Fibroblast of skin of abdomen (primary cell): ENCODE measurements around the gene RAP1GAP2.
A peak's percentile ranks its signal among the peaks of the same experiment; 100 is the strongest.
"Not testable (repeated sequence)": the region's sequence is repeated elsewhere in the genome, so short reads cannot be mapped to it uniquely, and the experiment has no call there.

Experiments used
- DNase-seq: peaks from one replicate; pipeline ENCODE4 v3.0.0-alpha.2; 2013

The RAP1GAP2 gene

GRCh38 chr17:2814481-2815341 lies 18.5 kb downstream of the RAP1GAP2 start:
- no peak for DNase-seq

GRCh38 chr17:2815781-2816185 lies 19.5 kb downstream of the RAP1GAP2 start:
- DNase-seq, result no peak

GRCh38 chr17:2816688-2817087 lies 20.4 kb downstream of the RAP1GAP2 start:
- no peak for DNase-seq

GRCh38 chr17:2819294-2819693 lies 23.1 kb downstream of the RAP1GAP2 start:
- DNase-seq, result not testable (repeated sequence)

- DNase-seq, result no peak
Measured at GRCh38 chr17:2819921-2820501, 23.8 kb downstream of the RAP1GAP2 start.

- no peak for DNase-seq
Measured at GRCh38 chr17:2821868-2822267, 25.6 kb downstream of the RAP1GAP2 start.

GRCh38 chr17:2822358-2822757 lies 26.1 kb downstream of the RAP1GAP2 start:
- DNase-seq, result no peak

- no peak for DNase-seq
Measured at GRCh38 chr17:2825253-2825970, 29.2 kb downstream of the RAP1GAP2 start.

- DNase-seq, result peak; percentile 23
Measured at GRCh38 chr17:2828397-2829038, 32.3 kb downstream of the RAP1GAP2 start.

- DNase-seq, result no peak
Measured at GRCh38 chr17:2830678-2831077, 34.4 kb downstream of the RAP1GAP2 start.

GRCh38 chr17:2835780-2836179 lies 39.5 kb downstream of the RAP1GAP2 start:
- DNase-seq, result no peak

GRCh38 chr17:2837147-2837561 lies 40.9 kb downstream of the RAP1GAP2 start:
- no peak for DNase-seq

- DNase-seq, result peak; percentile 39
Measured at GRCh38 chr17:2841606-2842005, 45.4 kb downstream of the RAP1GAP2 start.

- DNase-seq, result no peak
Measured at GRCh38 chr17:2842464-2842863, 46.2 kb downstream of the RAP1GAP2 start.

- no peak for DNase-seq
Measured at GRCh38 chr17:2844416-2844815, 48.2 kb downstream of the RAP1GAP2 start.

GRCh38 chr17:2847381-2848333 lies 51.4 kb downstream of the RAP1GAP2 start:
- no peak for DNase-seq

GRCh38 chr17:2849327-2849670 lies 53.1 kb downstream of the RAP1GAP2 start:
- no peak for DNase-seq

GRCh38 chr17:2850991-2851390 lies 54.8 kb downstream of the RAP1GAP2 start:
- no peak for DNase-seq

- DNase-seq, result no peak
Measured at GRCh38 chr17:2851615-2852014, 55.4 kb downstream of the RAP1GAP2 start.

GRCh38 chr17:2852221-2852620 lies 56.0 kb downstream of the RAP1GAP2 start:
- no peak for DNase-seq

- no peak for DNase-seq
Measured at GRCh38 chr17:2852729-2853282, 56.6 kb downstream of the RAP1GAP2 start.
